ENCODE data around the gene ZBTB46.

ZBTB46 gene

GRCh38 chr20:63693733-63694583, 137.1 kb downstream of the ZBTB46 start:
- no peak for DNase-seq (ENCODE audit: low read depth)
